IMR-90 (cell line): ENCODE results near the gene MXRA8. TPM values are rescaled to one million over a fixed set of nuclear protein-coding genes. Genes with fewer than 3 reads are reported as not detected.

Experiments used
- ATAC-seq: fragments of 200-7000 bp; cut with Tn5 transposase; 2 replicates; pipeline ENCODE4 v1.9.1; 2020; ENCODE audit warnings: low read depth, mild to moderate bottlenecking, moderate library complexity
- BruUV-seq: library from RNA; stranded (reverse); fragments of 400-500 nt; replicated peaks from 2 replicates; lab custom pipeline; 2021; lab: Mats Ljungman, UMichigan
- CTCF ChIA-PET: fragments of 300-600 bp; formaldehyde crosslinking; extraction: SDS; loops from one replicate; lab custom pipeline; 2021; ENCODE audit warnings: antibody characterized with exemption; lab: Yijun Ruan, JAX
- POLR2A ChIA-PET: fragments of 300-600 bp; sonication (Branson Sonifier 250); formaldehyde crosslinking; loops from one replicate; lab custom pipeline; 2022; ENCODE audit warnings: antibody characterized with exemption; ENCODE audit not compliant: unreplicated experiment; lab: Charles Lee
- DNase-seq: peaks from one replicate; pipeline ENCODE4 v3.0.0; 2013
- H2AFZ ChIP-seq: replicated peaks from 2 replicates; pipeline ENCODE3; 2013; ENCODE audit warnings: low read length, mild to moderate bottlenecking; ENCODE audit not compliant: poor library complexity
- H2AK5ac ChIP-seq: 2 replicates; pipeline ENCODE4 v1.6.1; 2013; ENCODE audit warnings: low read depth, low read length, inconsistent platforms
- H2AK9ac ChIP-seq: replicated peaks from 2 replicates; pipeline ENCODE3; 2013; ENCODE audit warnings: mild to moderate bottlenecking, low read depth, low read length, moderate library complexity; ENCODE audit not compliant: poor library complexity
- H2BK120ac ChIP-seq: 2 replicates; pipeline ENCODE4 v1.6.1; 2013; ENCODE audit warnings: low read depth, low read length, inconsistent platforms
- H2BK15ac ChIP-seq: 3 replicates; pipeline ENCODE4 v1.6.1; 2013; ENCODE audit warnings: low read depth, low read length, inconsistent platforms
- H2BK20ac ChIP-seq: 2 replicates; pipeline ENCODE4 v1.6.1; 2013; ENCODE audit warnings: low read depth, mild to moderate bottlenecking, inconsistent platforms, low read length, moderate library complexity
- H2BK5ac ChIP-seq: 2 replicates; pipeline ENCODE4 v1.6.1; 2013; ENCODE audit warnings: mild to moderate bottlenecking, low read depth, low read length, inconsistent platforms; ENCODE audit not compliant: poor library complexity, severe bottlenecking
- H3K14ac ChIP-seq: replicated peaks from 2 replicates; pipeline ENCODE4 v1.6.1; 2013; ENCODE audit warnings: low read depth, low read length, inconsistent platforms
- H3K18ac ChIP-seq: 2 replicates; pipeline ENCODE4 v1.6.1; 2013; ENCODE audit warnings: low read depth, low read length, control low read depth
- H3K23ac ChIP-seq: 2 replicates; pipeline ENCODE4 v1.6.1; 2013; ENCODE audit warnings: low read depth, low read length, inconsistent platforms
- H3K27ac ChIP-seq: 2 replicates; pipeline ENCODE4 v1.5.1; 2013; ENCODE audit warnings: mild to moderate bottlenecking, control low read depth, low read length; ENCODE audit not compliant: insufficient read depth
- H3K27me3 ChIP-seq: 2 replicates; pipeline ENCODE4 v1.6.1; 2013; ENCODE audit warnings: low read length; ENCODE audit not compliant: control insufficient read depth, insufficient read depth
- H3K36me3 ChIP-seq: 2 replicates; pipeline ENCODE4 v1.6.1; 2013; ENCODE audit warnings: low read length, mixed read lengths; ENCODE audit not compliant: control insufficient read depth, insufficient read depth
- H3K4ac ChIP-seq: 2 replicates; pipeline ENCODE4 v1.6.1; 2013; ENCODE audit warnings: low read depth, low read length, inconsistent platforms
- H3K4me1 ChIP-seq: 2 replicates; pipeline ENCODE4 v1.6.1; 2013; ENCODE audit warnings: low read length, mixed read lengths; ENCODE audit not compliant: control insufficient read depth, insufficient read depth
- H3K4me2 ChIP-seq: 2 replicates; pipeline ENCODE4 v1.6.1; 2013; ENCODE audit warnings: low read depth, mild to moderate bottlenecking, control low read depth, low read length, moderate library complexity
- H3K4me3 ChIP-seq: 2 replicates; pipeline ENCODE4 v1.5.1; 2013; ENCODE audit warnings: low read depth, mild to moderate bottlenecking, control low read depth, low read length, moderate library complexity; ENCODE audit not compliant: insufficient read depth
- H3K56ac ChIP-seq: 2 replicates; pipeline ENCODE4 v1.6.1; 2013; ENCODE audit warnings: low read length, inconsistent platforms; ENCODE audit not compliant: insufficient read depth; ENCODE audit errors: extremely low read depth
- H3K79me1 ChIP-seq, 2 experiments: 2 replicates each; pipeline ENCODE4 v1.6.1; 2013; ENCODE audit warnings: low read length in 2 of 2, inconsistent platforms in 1 of 2, low read depth in 1 of 2
- H3K9ac ChIP-seq: 2 replicates; pipeline ENCODE4 v1.6.1; 2013; ENCODE audit warnings: low read depth, low read length, control low read depth
- H3K9me1 ChIP-seq: 2 replicates; pipeline ENCODE4 v1.6.1; 2013; ENCODE audit warnings: low read length, inconsistent platforms; ENCODE audit not compliant: insufficient read depth
- H3K9me3 ChIP-seq: 2 replicates; pipeline ENCODE4 v1.6.1; 2013; ENCODE audit warnings: low read length; ENCODE audit not compliant: control insufficient read depth, insufficient read depth
- H4K20me1 ChIP-seq: 2 replicates; pipeline ENCODE4 v1.6.1; 2013; ENCODE audit warnings: low read length, inconsistent platforms; ENCODE audit not compliant: insufficient read depth
- H4K5ac ChIP-seq: 2 replicates; pipeline ENCODE4 v1.6.1; 2013; ENCODE audit warnings: mild to moderate bottlenecking, low read depth, low read length, control low read depth
- H4K8ac ChIP-seq, 2 experiments: 2 replicates each; pipeline ENCODE4 v1.6.1; 2013; ENCODE audit warnings: low read depth in 2 of 2, low read length in 2 of 2, control low read depth in 1 of 2, inconsistent platforms in 1 of 2
- H4K91ac ChIP-seq: 2 replicates; pipeline ENCODE4 v1.6.1; 2013; ENCODE audit warnings: low read depth, low read length, inconsistent platforms; ENCODE audit not compliant: insufficient read depth
- BHLHE40 ChIP-seq: fragments of 150-350 bp; IDR thresholded peaks from 2 replicates; pipeline ENCODE4 v1.6.1; 2016; ENCODE audit warnings: mild to moderate bottlenecking, low read depth, low read length
- CEBPB ChIP-seq: IDR thresholded peaks from 2 replicates; pipeline ENCODE4 v1.6.1; 2012; ENCODE audit warnings: low read depth, low read length, improper control_type of control experiment
- CHD1 ChIP-seq: IDR thresholded peaks from 2 replicates; pipeline ENCODE4 v1.6.1; 2012; ENCODE audit warnings: low read depth, low read length, improper control_type of control experiment
- FOS ChIP-seq: fragments of 150-350 bp; IDR thresholded peaks from 2 replicates; pipeline ENCODE4 v1.6.1; 2016; ENCODE audit warnings: low read depth, low read length
- MAZ ChIP-seq: IDR thresholded peaks from 2 replicates; pipeline ENCODE4 v1.6.1; 2012; ENCODE audit warnings: low read depth, mild to moderate bottlenecking, low read length, improper control_type of control experiment, moderate library complexity, borderline replicate concordance
- MXI1 ChIP-seq: IDR thresholded peaks from 2 replicates; pipeline ENCODE4 v1.6.1; 2012; ENCODE audit warnings: low read depth, mild to moderate bottlenecking, low read length, moderate library complexity, borderline replicate concordance
- NFE2L2 ChIP-seq: fragments of 150-350 bp; IDR thresholded peaks from 2 replicates; pipeline ENCODE4 v1.6.1; 2016; ENCODE audit warnings: low read depth, mild to moderate bottlenecking, low read length
- POLR2A ChIP-seq: IDR thresholded peaks from 2 replicates; pipeline ENCODE4 v1.6.1; 2012; ENCODE audit warnings: mild to moderate bottlenecking, low read depth, low read length
- RAD21 ChIP-seq: IDR thresholded peaks from 2 replicates; pipeline ENCODE4 v1.6.1; 2012; ENCODE audit warnings: low read length, improper control_type of control experiment
- RFX5 ChIP-seq: IDR thresholded peaks from 2 replicates; pipeline ENCODE4 v1.8.0; 2012; ENCODE audit warnings: low read depth, mild to moderate bottlenecking, low read length, moderate library complexity
- SMC3 ChIP-seq: fragments of 150-350 bp; IDR thresholded peaks from 2 replicates; pipeline ENCODE4 v1.6.1; 2016; ENCODE audit warnings: low read depth, mild to moderate bottlenecking, antibody characterized with exemption, low read length, moderate library complexity
- WGBS, 2 experiments: methylation state at CpG; one replicate each; pipeline versions ENCODE4 v1.1.5 to v1.1.7; 2013; ENCODE audit warnings: missing lambda C conversion rate in 2 of 2; ENCODE audit not compliant: insufficient read length in 1 of 2; ENCODE audit errors: extremely low coverage in 2 of 2; 5-methylcytosine and 5-hydroxymethylcytosine counted together
- dilution Hi-C: fragments of 300-500 bp; cut with HindIII; formaldehyde crosslinking; loops from one replicate; pipeline ENCODE4 v1.14.3; 2018; ENCODE audit warnings: low sequenced_read_pairs; ENCODE audit not compliant: unreplicated experiment
- in situ Hi-C: fragments of 300-500 bp; cut with MboI; formaldehyde crosslinking; loops from 3 replicates; pipeline ENCODE4 v1.14.3; 2019; ENCODE audit warnings: low sequenced_read_pairs, inconsistent platforms, mixed read lengths
- intact Hi-C: fragments of 100-400 bp; cut with micrococcal nuclease; formaldehyde crosslinking; loops from 2 replicates; pipeline ENCODE4 v1.10.0; 2022
- polyA plus RNA-seq, 3 experiments: library from polyadenylated mRNA; depleted of rRNA; stranded (reverse); fragments of >200 nt; gene quantifications; 2 replicates each; pipeline ENCODE4 v1.2.3, GENCODE V29; 2012; ENCODE audit warnings: low replicate concordance in 1 of 3
- total RNA-seq: library from RNA; depleted of rRNA; stranded (reverse); fragments of >200 nt; gene quantifications from 2 replicates; pipeline ENCODE4 v1.2.3, GENCODE V29; 2012
- TF ChIP-seq, protein P1 (sequence below): conservative IDR thresholded peaks from 2 replicates; pipeline ENCODE4 v1.5.1; 2012; ENCODE audit warnings: mild to moderate bottlenecking, low read depth, low read length, improper control_type of control experiment
- TF ChIP-seq, protein P2 (sequence below): fragments of 150-350 bp; IDR thresholded peaks from 2 replicates; pipeline ENCODE4 v1.6.1; 2017; ENCODE audit warnings: mild to moderate bottlenecking, antibody characterized with exemption, low read length, low read depth
- TF ChIP-seq, protein P3 (sequence below): fragments of 150-350 bp; IDR thresholded peaks from 2 replicates; pipeline ENCODE4 v1.6.1; 2016; ENCODE audit warnings: low read depth, mild to moderate bottlenecking, low read length, moderate library complexity, borderline replicate concordance

Gene MXRA8
- total and polyA plus RNA-seq, 2 of the 4 experiments (the other 2 are of a cell fraction): 92.5 to 469 TPM

DNA sequence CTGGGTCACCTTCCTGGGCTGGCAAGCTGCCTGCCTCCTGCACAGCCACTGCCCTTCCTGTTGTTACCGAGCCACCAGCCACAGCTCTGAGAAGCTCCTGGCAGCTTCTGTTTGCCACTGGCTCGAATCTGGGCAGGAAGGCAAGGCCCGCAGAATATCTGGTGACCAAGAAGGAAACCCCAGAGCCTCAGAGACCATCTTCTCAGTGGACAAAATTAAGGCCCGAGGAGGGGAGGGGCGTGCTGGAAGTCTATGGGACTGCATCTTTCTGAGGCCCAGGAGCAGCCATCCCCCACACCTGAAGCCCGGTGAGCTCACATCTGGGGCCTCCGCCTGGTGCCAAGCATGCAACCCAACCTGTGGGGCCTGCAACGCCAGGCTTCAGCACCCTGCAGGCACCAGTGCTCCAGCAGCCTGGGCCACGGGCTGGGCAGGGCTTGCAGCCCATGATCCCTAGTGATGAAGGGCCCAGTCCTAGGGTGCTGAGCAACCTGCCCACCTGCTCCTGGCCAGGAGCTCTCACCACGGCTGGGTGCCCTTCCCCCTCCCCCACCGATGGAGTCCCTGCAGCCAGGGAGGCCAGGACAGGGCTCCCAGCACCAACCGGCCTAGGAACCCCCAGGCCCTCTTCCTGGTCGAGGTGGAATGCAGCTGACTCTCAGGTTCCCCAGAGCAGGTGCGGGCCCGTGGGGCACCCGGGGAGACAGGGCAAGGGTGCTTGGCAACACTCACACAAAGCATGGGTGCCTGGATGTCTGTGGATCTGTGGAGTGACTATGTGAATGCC lies 32.9 kb downstream of the MXRA8 start:
- Histone ChIP-seq H4K5ac (peak overlapping the region; percentile 61; the same call in 1 of the 2 replicates), H3K27ac (peak overlapping the region; percentile 76), H3K9me1 (peaks cover 9% of the 10 kb centered on the region), H3K4me3 (peak overlapping the region; percentile 99), H2AFZ (peak overlapping the region; percentile 95), H4K91ac (peak overlapping the region; percentile 41; the same call in 1 of the 2 replicates), H2AK9ac (peak overlapping the region; percentile 99), H3K9me3 (no peaks in the 10 kb centered on the region), H2AK5ac (peak overlapping the region; percentile 85; the same call in 1 of the 2 replicates), H3K79me1 (peaks cover 7 to 56% of the 10 kb centered on the region in 2 experiments; a peak in 2 of 4 replicates), H4K20me1 (peaks cover 53% of the 10 kb centered on the region), H3K27me3 (no peaks in the 10 kb centered on the region), H3K36me3 (peaks cover 9% of the 10 kb centered on the region), H2BK5ac (peak overlapping the region; percentile 61), H3K18ac (no peak overlapping the region), H3K4ac (peak overlapping the region; percentile 72), H3K14ac (0 out of 2 replicates have a peak overlapping the region, but pooled peaks have one; percentile 25), H2BK15ac (no peak overlapping the region), H4K8ac (peak overlapping the region; percentile 43 to 65; a peak in 1 of 4 replicates), H3K4me1 (peaks cover 7% of the 10 kb centered on the region; the same call in 1 of the 2 replicates), H2BK20ac (no peak overlapping the region), H3K23ac (peak overlapping the region; percentile 38; the same call in 1 of the 2 replicates), H2BK120ac (no peak overlapping the region), H3K4me2 (peak overlapping the region; percentile 91), H3K9ac (peak overlapping the region; percentile 84), H3K56ac (peak overlapping the region; percentile 1; the same call in 1 of the 2 replicates)
- DNase-seq (no peak), ATAC-seq (no peak)
- ChIA-PET CTCF (no interaction called here), POLR2A (no interaction called here)
- dilution Hi-C loops (no loop called here), in situ Hi-C loops (no loop called here), intact Hi-C loops (no loop called here)
- BruUV-seq: no TSS peak
- WGBS, 2 experiments: 60% methylated on average over 6 of the region's 16 CpGs; no CpG with 5 or more reads in 1 of the 2 experiments
- TF ChIP-seq, protein P1, sequence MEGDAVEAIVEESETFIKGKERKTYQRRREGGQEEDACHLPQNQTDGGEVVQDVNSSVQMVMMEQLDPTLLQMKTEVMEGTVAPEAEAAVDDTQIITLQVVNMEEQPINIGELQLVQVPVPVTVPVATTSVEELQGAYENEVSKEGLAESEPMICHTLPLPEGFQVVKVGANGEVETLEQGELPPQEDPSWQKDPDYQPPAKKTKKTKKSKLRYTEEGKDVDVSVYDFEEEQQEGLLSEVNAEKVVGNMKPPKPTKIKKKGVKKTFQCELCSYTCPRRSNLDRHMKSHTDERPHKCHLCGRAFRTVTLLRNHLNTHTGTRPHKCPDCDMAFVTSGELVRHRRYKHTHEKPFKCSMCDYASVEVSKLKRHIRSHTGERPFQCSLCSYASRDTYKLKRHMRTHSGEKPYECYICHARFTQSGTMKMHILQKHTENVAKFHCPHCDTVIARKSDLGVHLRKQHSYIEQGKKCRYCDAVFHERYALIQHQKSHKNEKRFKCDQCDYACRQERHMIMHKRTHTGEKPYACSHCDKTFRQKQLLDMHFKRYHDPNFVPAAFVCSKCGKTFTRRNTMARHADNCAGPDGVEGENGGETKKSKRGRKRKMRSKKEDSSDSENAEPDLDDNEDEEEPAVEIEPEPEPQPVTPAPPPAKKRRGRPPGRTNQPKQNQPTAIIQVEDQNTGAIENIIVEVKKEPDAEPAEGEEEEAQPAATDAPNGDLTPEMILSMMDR: no peak
- TF ChIP-seq FOS: no peak
- no peak for TF ChIP-seq CEBPB
- TF ChIP-seq SMC3: no peak
- no peak for TF ChIP-seq RAD21
- no peak for TF ChIP-seq CHD1
- TF ChIP-seq MAZ: no peak
- no peak for TF ChIP-seq BHLHE40
- TF ChIP-seq POLR2A: no peak
- no peak for TF ChIP-seq NFE2L2
- no peak for TF ChIP-seq MXI1
- TF ChIP-seq, protein P2, sequence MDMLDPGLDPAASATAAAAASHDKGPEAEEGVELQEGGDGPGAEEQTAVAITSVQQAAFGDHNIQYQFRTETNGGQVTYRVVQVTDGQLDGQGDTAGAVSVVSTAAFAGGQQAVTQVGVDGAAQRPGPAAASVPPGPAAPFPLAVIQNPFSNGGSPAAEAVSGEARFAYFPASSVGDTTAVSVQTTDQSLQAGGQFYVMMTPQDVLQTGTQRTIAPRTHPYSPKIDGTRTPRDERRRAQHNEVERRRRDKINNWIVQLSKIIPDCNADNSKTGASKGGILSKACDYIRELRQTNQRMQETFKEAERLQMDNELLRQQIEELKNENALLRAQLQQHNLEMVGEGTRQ: no peak
- TF ChIP-seq, protein P3, sequence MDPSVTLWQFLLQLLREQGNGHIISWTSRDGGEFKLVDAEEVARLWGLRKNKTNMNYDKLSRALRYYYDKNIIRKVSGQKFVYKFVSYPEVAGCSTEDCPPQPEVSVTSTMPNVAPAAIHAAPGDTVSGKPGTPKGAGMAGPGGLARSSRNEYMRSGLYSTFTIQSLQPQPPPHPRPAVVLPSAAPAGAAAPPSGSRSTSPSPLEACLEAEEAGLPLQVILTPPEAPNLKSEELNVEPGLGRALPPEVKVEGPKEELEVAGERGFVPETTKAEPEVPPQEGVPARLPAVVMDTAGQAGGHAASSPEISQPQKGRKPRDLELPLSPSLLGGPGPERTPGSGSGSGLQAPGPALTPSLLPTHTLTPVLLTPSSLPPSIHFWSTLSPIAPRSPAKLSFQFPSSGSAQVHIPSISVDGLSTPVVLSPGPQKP: no peak
- no peak for TF ChIP-seq RFX5
